GM12878 (cell line): ENCODE results near the gene PHF23. TPM values are rescaled to one million over a fixed set of nuclear protein-coding genes. Genes with fewer than 3 reads are reported as not detected.

Experiments
- ATAC-seq: fragments of 200-7000 bp; cut with Tn5 transposase; 3 replicates; pipeline ENCODE4 v1.9.1; 2020; ENCODE audit warnings: mild to moderate bottlenecking, moderate library complexity
- BruUV-seq: library from RNA; stranded (reverse); fragments of 400-500 nt; replicated peaks from 2 replicates; lab custom pipeline; 2021; lab: Mats Ljungman, UMichigan
- CTCF ChIA-PET: fragments of 300-600 bp; sonication (Branson Sonifier 250); formaldehyde crosslinking; extraction: SDS; loops from one replicate; lab custom pipeline; 2021; ENCODE audit warnings: inconsistent platforms; lab: Yijun Ruan, JAX
- POLR2A ChIA-PET: fragments of 350-600 bp; formaldehyde crosslinking; extraction: SDS; loops from one replicate; lab custom pipeline; 2021; ENCODE audit warnings: inconsistent platforms; lab: Charles Lee
- RAD21 ChIA-PET: fragments of 300-600 bp; sonication (Branson Sonifier 250); formaldehyde crosslinking; loops from one replicate; lab custom pipeline; 2023; ENCODE audit warnings: antibody characterized with exemption; ENCODE audit not compliant: unreplicated experiment; lab: Charles Lee
- SMC1A ChIA-PET: fragments of 300-600 bp; sonication (Branson Sonifier 250); formaldehyde crosslinking; loops from one replicate; lab custom pipeline; 2023; ENCODE audit not compliant: unreplicated experiment, uncharacterized antibody; lab: Charles Lee
- DNase-seq: peaks from one replicate; pipeline ENCODE4 v3.0.0-alpha.2; 2011; ENCODE audit warnings: low read depth, low spot score
- FAIRE-seq: peaks from 3 replicates; lab custom pipeline; 2011; peaks lifted over from hg19 to GRCh38; lab: Jason Lieb, UNC
- H2AFZ ChIP-seq: 2 replicates; pipeline ENCODE4 v1.6.0; 2011; ENCODE audit warnings: low read depth, low read length, control low read depth; ENCODE audit not compliant: control insufficient read depth
- H3K27ac ChIP-seq: 2 replicates; pipeline ENCODE4 v1.5.1; 2011; ENCODE audit warnings: control low read depth; ENCODE audit not compliant: control insufficient read depth, insufficient read depth
- H3K27me3 ChIP-seq, 2 experiments: replicated peaks in 1 of 2; 2 replicates each; pipeline versions ENCODE4 v1.6.0 to v1.6.1; 2011; ENCODE audit warnings: low read length in 1 of 2; ENCODE audit not compliant: control insufficient read depth in 2 of 2, insufficient read depth in 2 of 2
- H3K36me3 ChIP-seq, 2 experiments: 2 replicates each; pipeline ENCODE4 v1.5.1; 2011; ENCODE audit warnings: low read length in 1 of 2; ENCODE audit not compliant: control insufficient read depth in 2 of 2, insufficient read depth in 2 of 2
- H3K4me1 ChIP-seq: 2 replicates; pipeline ENCODE4 v1.6.1; 2011; ENCODE audit warnings: mild to moderate bottlenecking, low read length, moderate library complexity, mixed read lengths; ENCODE audit not compliant: control insufficient read depth, insufficient read depth
- H3K4me2 ChIP-seq: 2 replicates; pipeline ENCODE4 v1.6.0; 2011; ENCODE audit warnings: control low read depth; ENCODE audit not compliant: control insufficient read depth, insufficient read depth
- H3K4me3 ChIP-seq: fragments of 200-600 bp; sonication (generic); 2 replicates; pipeline ENCODE4 v1.5.1; 2016
- H3K79me2 ChIP-seq: 2 replicates; pipeline ENCODE4 v1.6.0; 2011; ENCODE audit warnings: low read length; ENCODE audit not compliant: control insufficient read depth, insufficient read depth
- H3K9ac ChIP-seq: 2 replicates; pipeline ENCODE4 v1.8.0; 2011; ENCODE audit warnings: low read length, control low read depth, mixed read lengths; ENCODE audit not compliant: control insufficient read depth, insufficient read depth
- H3K9me3 ChIP-seq: replicated peaks from 3 replicates; pipeline ENCODE4 v1.5.1; 2011; ENCODE audit warnings: mild to moderate bottlenecking, low read length; ENCODE audit not compliant: control insufficient read depth, insufficient read depth
- H4K20me1 ChIP-seq: 2 replicates; pipeline ENCODE4 v1.6.0; 2011; ENCODE audit not compliant: control insufficient read depth, insufficient read depth
- ATF7 ChIP-seq: fragments of 450-650 bp; IDR thresholded peaks from 2 replicates; pipeline ENCODE4 v1.6.1; 2016; ENCODE audit warnings: low read depth, mild to moderate bottlenecking
- BRCA1 ChIP-seq: IDR thresholded peaks from 2 replicates; pipeline ENCODE4 v1.6.1; 2011; ENCODE audit warnings: low read depth, low read length, improper control_type of control experiment
- LARP7 ChIP-seq: fragments of 450-650 bp; IDR thresholded peaks from 2 replicates; pipeline ENCODE4 v1.6.1; 2017; ENCODE audit warnings: mild to moderate bottlenecking
- MXI1 ChIP-seq: fragments of 150-350 bp; IDR thresholded peaks from 2 replicates; pipeline ENCODE4 v1.6.1; 2011; ENCODE audit warnings: low read depth, mild to moderate bottlenecking, inconsistent platforms, low read length, improper control_type of control experiment
- POLR2AphosphoS5 ChIP-seq: IDR thresholded peaks from 2 replicates; pipeline ENCODE4 v1.6.1; 2011; ENCODE audit warnings: mild to moderate bottlenecking, low read length, inconsistent platforms
- TCF7 ChIP-seq: IDR thresholded peaks from 2 replicates; pipeline ENCODE4 v1.6.1; 2014; ENCODE audit warnings: antibody characterized with exemption, borderline replicate concordance
- ZBTB40 ChIP-seq: fragments of 450-650 bp; IDR thresholded peaks from 2 replicates; pipeline ENCODE4 v1.6.1; 2016; ENCODE audit warnings: mild to moderate bottlenecking, moderate library complexity, borderline replicate concordance
- ZNF592 ChIP-seq: fragments of 450-650 bp; IDR thresholded peaks from 2 replicates; pipeline ENCODE4 v1.6.1; 2017; ENCODE audit warnings: mild to moderate bottlenecking, moderate library complexity
- WGBS: methylation state at CpG from one replicate; pipeline ENCODE4 v1.1.6; 2016; ENCODE audit warnings: low lambda C conversion rate; ENCODE audit not compliant: insufficient replicate concordance, insufficient coverage; ENCODE audit errors: missing lambda C conversion rate; 5-methylcytosine and 5-hydroxymethylcytosine counted together
- in situ Hi-C: fragments of 300-500 bp; cut with MboI; formaldehyde crosslinking; loops from 9 replicates; pipeline ENCODE4 v1.14.3; 2018; ENCODE audit warnings: mixed read lengths
- intact Hi-C: fragments of 100-400 bp; cut with micrococcal nuclease; formaldehyde crosslinking; loops from one replicate; pipeline ENCODE4 v1.14.2; 2022; ENCODE audit not compliant: unreplicated experiment
- polyA plus RNA-seq, 11 experiments: library from polyadenylated mRNA; depleted of rRNA in 4 of 11; unstranded in 6 of 11; stranded (reverse) in 5 of 11; fragments of >200 nt; fragmentation: Nextera tagmentation in 4 of 11; fragmentation: Illumina TruSeq in 1 of 11; extraction: Ambion mirVana in 4 of 11; extraction: Trizol in 1 of 11; gene quantifications; 1 replicate in 1 of 11; 2 replicates in 10 of 11; pipeline versions ENCODE4 v1.2.1 to v1.2.3, GENCODE V29; 2011 to 2016; ENCODE audit warnings: inconsistent platforms in 2 of 11, missing spikeins in 2 of 11, low read depth in 1 of 11
- total RNA-seq, 4 experiments: library from RNA; depleted of rRNA in 3 of 4; stranded (reverse); fragments of >200 nt in 3 of 4; fragmentation: Illumina TruSeq in 1 of 4; extraction: Trizol in 1 of 4; gene quantifications; 2 replicates each; pipeline versions ENCODE4 v1.2.1 to v1.2.3, GENCODE V29; 2013 to 2021

PHF23 gene
- total and polyA plus RNA-seq, 10 of the 15 experiments (the other 5 are each of a cell fraction or from before 2014, with no cell fraction given) = 8.2 to 84.8 (median 32.6) TPM

GRCh38 chr17:7237266-7237760, 1.9 kb downstream of the PHF23 start (continued):
- TF ChIP-seq ZBTB40 (no peak), TCF7 (no peak), POLR2AphosphoS5 (no peak)

- ChIA-PET POLR2A (interaction anchor here (0.8 to 7.3 kb wide), 5 partner anchors 14 to 199 kb away, joined by 3 to 99 read pairs (median 3); partner anchors contain the start of genes ACADVL, CTDNEP1, DLG4 and ELP5), CTCF (interaction anchor here (0.5 to 1.5 kb wide), 2 partner anchors 16 to 56 kb away, joined by 3 to 9 read pairs; partner anchors contain the start of genes ACADVL and DLG4)
- no peak overlapping the region for H2AFZ ChIP-seq
- no peak for ATAC-seq
- no peaks in the 10 kb centered on the region for H3K9me3 ChIP-seq
- H3K9ac ChIP-seq = no peak overlapping the region
- TF ChIP-seq MXI1 (no peak), TCF7 (no peak), LARP7 (no peak), ATF7 (no peak), ZNF592 (no peak), BRCA1 (no peak)
- TF ChIP-seq, all 136 proteins: peak for 0
- H3K4me3 ChIP-seq = peak overlapping the region; percentile 70; the same call in 1 of the 2 replicates
- in situ Hi-C loops = no loop called here
- ChIA-PET SMC1A (no interaction called here), RAD21 (interaction anchor here (1.2 to 1.6 kb wide), 2 partner anchors 13 to 17 kb away, joined by 3 to 7 read pairs; partner anchors contain the start of genes ACADVL and DLG4)
- no peak for DNase-seq
- BruUV-seq = no TSS peak
- no peak overlapping the region for H3K27ac ChIP-seq
- H3K79me2 ChIP-seq = peaks cover 68% of the 10 kb centered on the region
- peak overlapping the region; percentile 49; the same call in 1 of the 2 replicates for H3K4me2 ChIP-seq
- intact Hi-C loops = no loop called here
- H4K20me1 ChIP-seq = no peaks in the 10 kb centered on the region
- H3K4me1 ChIP-seq = peaks cover 32% of the 10 kb centered on the region
- 89% methylated on average over 6 of the region's 6 CpGs for WGBS
- H3K27me3 ChIP-seq = no peaks in the 10 kb centered on the region
- peaks cover 6 to 14% of the 10 kb centered on the region in 2 experiments for H3K36me3 ChIP-seq
- no peak for FAIRE-seq
Observed at GRCh38 chr17:7236808-7237207, 2.4 kb downstream of the PHF23 start.
